SK-N-SH treated with all-trans-retinoic acid at 6 μM for 48 hours (cell line): ENCODE data around the gene LCE2C.

Experiments
- CREB5 ChIP-seq: fragments of 250-450 bp; sonication (Bioruptor Pico); IDR thresholded peaks from 2 replicates; pipeline ENCODE4 v1.5.1; 2020; ENCODE audit warnings: low read depth, mild to moderate bottlenecking, moderate library complexity
- ESRRG ChIP-seq: fragments of 250-450 bp; sonication (Bioruptor Pico); IDR thresholded peaks from 2 replicates; pipeline ENCODE4 v1.6.1; 2021; ENCODE audit warnings: mild to moderate bottlenecking
- RARB ChIP-seq: fragments of 250-450 bp; sonication (Bioruptor Pico); IDR thresholded peaks from 2 replicates; pipeline ENCODE4 v1.8.0; 2021; ENCODE audit warnings: mild to moderate bottlenecking, moderate library complexity

- TF ChIP-seq RARB (no peak), CREB5 (CRISPR knock-in tag) (no peak), ESRRG (CRISPR knock-in tag) (no peak)
These were observed 16.4 kb upstream of the LCE2C start for GRCh38 chr1:152658649-152659048.
